MM.1S (cell line): ENCODE data around the gene PPP2R3C.

Experiments used
- DNase-seq: peaks from one replicate; pipeline ENCODE4 v3.0.0-alpha.2; 2015
- H2AFZ ChIP-seq: fragments of 300-600 bp; sonication (generic); 2 replicates; pipeline ENCODE4 v1.6.0; 2016; ENCODE audit warnings: antibody characterized with exemption, low read length
- H3F3A ChIP-seq: fragments of 300-600 bp; sonication (generic); 2 replicates; pipeline ENCODE4 v1.6.1; 2016; ENCODE audit warnings: mild to moderate bottlenecking, antibody characterized with exemption, low read length, moderate library complexity, mixed read lengths; ENCODE audit not compliant: insufficient read depth
- H3K27ac ChIP-seq: fragments of 300-600 bp; sonication (generic); 2 replicates; pipeline ENCODE4 v1.5.1; 2016; ENCODE audit warnings: mild to moderate bottlenecking, low read length
- H3K27me3 ChIP-seq: fragments of 300-600 bp; sonication (generic); replicated peaks from 2 replicates; pipeline ENCODE4 v1.6.0; 2016; ENCODE audit warnings: low read length; ENCODE audit not compliant: insufficient read depth
- H3K36me3 ChIP-seq: fragments of 300-600 bp; sonication (generic); replicated peaks from 2 replicates; pipeline ENCODE4 v1.6.1; 2016; ENCODE audit warnings: mild to moderate bottlenecking, low read length, mixed read lengths; ENCODE audit not compliant: insufficient read depth
- H3K4me1 ChIP-seq: fragments of 300-600 bp; sonication (generic); 2 replicates; pipeline ENCODE4 v1.6.1; 2016; ENCODE audit warnings: low read length, mixed read lengths
- H3K4me2 ChIP-seq: fragments of 300-600 bp; sonication (generic); 2 replicates; pipeline ENCODE4 v1.6.0; 2016; ENCODE audit warnings: low read depth, low read length
- H3K4me3 ChIP-seq: fragments of 300-600 bp; sonication (generic); 2 replicates; pipeline ENCODE4 v1.5.1; 2016; ENCODE audit warnings: low read length, mixed read lengths
- H3K79me2 ChIP-seq: fragments of 300-600 bp; sonication (generic); 2 replicates; pipeline ENCODE4 v1.6.1; 2016; ENCODE audit warnings: mixed run types, low read length, mixed read lengths
- H3K9ac ChIP-seq: fragments of 300-600 bp; sonication (generic); 2 replicates; pipeline ENCODE4 v1.6.1; 2016; ENCODE audit warnings: low read length, mixed read lengths
- H3K9me2 ChIP-seq: fragments of 300-600 bp; sonication (generic); replicated peaks from 2 replicates; pipeline ENCODE4 v1.6.1; 2016; ENCODE audit warnings: mild to moderate bottlenecking, low read length, mixed read lengths; ENCODE audit not compliant: insufficient read depth
- H3K9me3 ChIP-seq: fragments of 300-600 bp; sonication (generic); replicated peaks from 2 replicates; pipeline ENCODE4 v1.6.1; 2016; ENCODE audit warnings: mild to moderate bottlenecking, low read length, mixed read lengths; ENCODE audit not compliant: insufficient read depth
- H4K20me1 ChIP-seq: fragments of 300-600 bp; sonication (generic); 2 replicates; pipeline ENCODE4 v1.6.1; 2016; ENCODE audit warnings: mild to moderate bottlenecking, low read length, moderate library complexity, mixed read lengths; ENCODE audit not compliant: insufficient read depth
- EZH2 ChIP-seq: fragments of 300-600 bp; sonication (generic); optimal IDR thresholded peaks from 2 replicates; pipeline ENCODE3; 2017; ENCODE audit warnings: low read depth, mild to moderate bottlenecking, antibody characterized with exemption, low read length, mixed read lengths
- EZH2phosphoT487 ChIP-seq: fragments of 300-600 bp; sonication (generic); IDR thresholded peaks from 2 replicates; pipeline ENCODE4 v1.6.1; 2018; ENCODE audit warnings: antibody characterized with exemption, low read length
- TF ChIP-seq, protein P1 (sequence below): fragments of 300-600 bp; sonication (generic); IDR thresholded peaks from 2 replicates; pipeline ENCODE4 v1.5.1; 2016; ENCODE audit warnings: antibody characterized with exemption, low read length, mixed read lengths

PPP2R3C gene

DNA sequence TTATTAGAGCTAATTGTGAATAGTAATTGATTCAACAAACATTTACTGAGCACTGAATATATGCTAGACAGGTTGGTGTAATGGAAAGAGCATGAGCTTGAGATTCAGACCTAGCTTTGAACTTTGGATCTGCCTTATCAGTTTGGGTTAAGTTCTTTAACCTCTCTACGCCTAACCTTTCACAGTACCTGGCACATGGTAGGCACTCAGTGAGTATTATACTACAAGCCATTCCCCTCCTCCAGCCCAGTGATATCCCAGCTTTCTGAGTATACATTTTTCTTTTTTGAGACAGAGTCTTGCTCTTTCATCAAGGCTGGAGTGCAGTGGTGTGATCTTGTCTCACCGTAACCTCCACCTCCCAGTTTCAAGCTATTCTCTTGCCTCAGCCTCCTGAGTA, 43.7 kb downstream of the PPP2R3C start:
- H3K4me1 ChIP-seq, result no peaks in the 10 kb centered on the region
- H3K9me3 ChIP-seq, result no peaks in the 10 kb centered on the region
- no peak overlapping the region for H2AFZ ChIP-seq
- H3K9me2 ChIP-seq, result no peaks in the 10 kb centered on the region
- no peak for DNase-seq
- H3K27ac ChIP-seq, result no peak overlapping the region
- H3K79me2 ChIP-seq, result no peaks in the 10 kb centered on the region
- no peak overlapping the region for H3K9ac ChIP-seq
- H3K4me3 ChIP-seq, result no peak overlapping the region
- H3F3A ChIP-seq, result no peaks in the 10 kb centered on the region
- H3K4me2 ChIP-seq, result no peak overlapping the region
- no peaks in the 10 kb centered on the region for H3K27me3 ChIP-seq
- TF ChIP-seq, protein P1, sequence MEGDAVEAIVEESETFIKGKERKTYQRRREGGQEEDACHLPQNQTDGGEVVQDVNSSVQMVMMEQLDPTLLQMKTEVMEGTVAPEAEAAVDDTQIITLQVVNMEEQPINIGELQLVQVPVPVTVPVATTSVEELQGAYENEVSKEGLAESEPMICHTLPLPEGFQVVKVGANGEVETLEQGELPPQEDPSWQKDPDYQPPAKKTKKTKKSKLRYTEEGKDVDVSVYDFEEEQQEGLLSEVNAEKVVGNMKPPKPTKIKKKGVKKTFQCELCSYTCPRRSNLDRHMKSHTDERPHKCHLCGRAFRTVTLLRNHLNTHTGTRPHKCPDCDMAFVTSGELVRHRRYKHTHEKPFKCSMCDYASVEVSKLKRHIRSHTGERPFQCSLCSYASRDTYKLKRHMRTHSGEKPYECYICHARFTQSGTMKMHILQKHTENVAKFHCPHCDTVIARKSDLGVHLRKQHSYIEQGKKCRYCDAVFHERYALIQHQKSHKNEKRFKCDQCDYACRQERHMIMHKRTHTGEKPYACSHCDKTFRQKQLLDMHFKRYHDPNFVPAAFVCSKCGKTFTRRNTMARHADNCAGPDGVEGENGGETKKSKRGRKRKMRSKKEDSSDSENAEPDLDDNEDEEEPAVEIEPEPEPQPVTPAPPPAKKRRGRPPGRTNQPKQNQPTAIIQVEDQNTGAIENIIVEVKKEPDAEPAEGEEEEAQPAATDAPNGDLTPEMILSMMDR, result no peak
- no peak for TF ChIP-seq EZH2
- no peak for TF ChIP-seq EZH2phosphoT487
- no peaks in the 10 kb centered on the region for H4K20me1 ChIP-seq
- no peaks in the 10 kb centered on the region for H3K36me3 ChIP-seq

DNA sequence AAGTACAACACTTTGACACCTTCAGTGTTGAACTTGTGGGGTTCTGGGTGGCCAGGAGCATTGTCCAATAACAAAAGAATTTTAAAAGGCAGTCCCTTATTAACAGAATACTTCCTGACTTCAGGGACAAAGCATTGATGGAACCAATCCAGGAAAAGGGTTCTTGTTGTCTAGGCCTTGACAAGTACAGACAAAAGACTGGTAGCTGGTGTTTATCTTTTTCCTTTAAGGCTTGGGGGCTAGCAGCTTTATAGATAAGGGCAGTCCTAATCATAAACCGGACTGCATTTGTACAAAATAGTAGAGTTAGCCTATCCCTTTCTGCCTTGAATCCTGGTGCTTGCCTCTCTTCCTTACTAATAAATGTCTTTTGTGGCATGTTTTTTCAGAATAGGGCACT, 48.3 kb downstream of the PPP2R3C start:
- TF ChIP-seq, protein P1, result no peak
- no peak for TF ChIP-seq EZH2
- no peak for TF ChIP-seq EZH2phosphoT487
- H4K20me1 ChIP-seq, result no peaks in the 10 kb centered on the region
- no peaks in the 10 kb centered on the region for H3K4me1 ChIP-seq
- H3K27me3 ChIP-seq, result no peaks in the 10 kb centered on the region
- no peak overlapping the region for H2AFZ ChIP-seq
- H3K9me3 ChIP-seq, result no peaks in the 10 kb centered on the region
- H3K4me3 ChIP-seq, result no peak overlapping the region
- DNase-seq, result no peak
- no peak overlapping the region for H3K9ac ChIP-seq
- H3K36me3 ChIP-seq, result no peaks in the 10 kb centered on the region
- no peaks in the 10 kb centered on the region for H3K9me2 ChIP-seq
- no peak overlapping the region for H3K4me2 ChIP-seq
- no peaks in the 10 kb centered on the region for H3K79me2 ChIP-seq
- no peak overlapping the region for H3K27ac ChIP-seq
- H3F3A ChIP-seq, result no peaks in the 10 kb centered on the region

DNA sequence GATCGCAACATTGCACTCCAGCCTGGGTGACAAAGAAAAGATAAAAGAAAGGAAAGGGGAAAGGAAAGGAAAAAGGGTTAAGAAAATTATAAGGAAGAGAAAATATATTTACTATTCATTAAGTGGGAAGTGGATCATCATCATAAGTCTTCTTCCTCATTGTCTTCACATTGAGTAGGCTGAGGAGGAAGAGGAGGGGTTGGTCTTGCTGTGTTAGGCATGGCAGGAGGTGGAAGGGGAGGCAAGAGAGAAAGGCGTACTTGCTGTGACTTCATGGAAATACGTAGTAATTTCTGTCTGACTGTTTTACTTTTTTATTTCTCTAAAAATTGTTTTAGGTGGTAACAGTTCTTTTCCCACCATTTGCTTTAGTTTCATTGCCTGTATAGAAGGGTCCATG, 49.6 kb downstream of the PPP2R3C start:
- Histone ChIP-seq H3K27me3 (no peaks in the 10 kb centered on the region), H3K4me1 (no peaks in the 10 kb centered on the region), H2AFZ (no peak overlapping the region), H3K36me3 (no peaks in the 10 kb centered on the region), H3K27ac (no peak overlapping the region), H3K9me2 (no peaks in the 10 kb centered on the region), H3K9me3 (no peaks in the 10 kb centered on the region), H3K79me2 (no peaks in the 10 kb centered on the region), H3K9ac (no peak overlapping the region), H3F3A (no peaks in the 10 kb centered on the region), H3K4me2 (no peak overlapping the region), H3K4me3 (no peak overlapping the region), H4K20me1 (no peaks in the 10 kb centered on the region)
- TF ChIP-seq, protein P1, result no peak
- TF ChIP-seq EZH2phosphoT487, result no peak
- no peak for TF ChIP-seq EZH2
- no peak for DNase-seq
